ENCODE measurements around the gene PTPRS. TPM values are rescaled to one million over a fixed set of nuclear protein-coding genes. Genes with fewer than 3 reads are reported as not detected.

The PTPRS gene
- total RNA-seq, 4 donors from 2014 or later = 446 to 795 (median 529) TPM

DNA sequence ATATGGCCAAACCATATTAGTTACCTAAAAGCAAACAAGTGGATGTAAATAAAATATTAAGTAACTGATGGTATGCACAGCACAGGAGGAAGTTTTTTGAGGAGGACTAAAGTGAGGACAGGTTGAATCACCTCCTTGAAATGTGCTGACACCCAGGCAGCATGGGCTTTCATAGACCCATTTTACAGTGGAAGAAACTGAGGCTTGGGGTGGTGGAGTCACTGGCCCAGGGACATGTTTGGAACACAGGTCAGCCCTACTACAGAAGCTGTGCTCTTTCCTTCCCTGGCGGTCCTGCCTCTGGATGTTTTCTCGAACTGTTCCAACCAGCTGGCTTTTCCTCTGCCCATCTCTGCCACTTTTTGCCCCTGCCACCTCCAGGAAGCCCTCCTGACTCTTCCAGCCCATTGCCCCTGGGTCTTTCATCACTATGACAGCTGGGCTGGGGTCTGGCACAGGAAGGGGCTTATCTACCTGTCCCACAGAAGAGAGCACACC is 11.2 kb upstream of the PTPRS start:
- Histone ChIP-seq H3K27me3 (peaks cover 0 to 27% of the 10 kb centered on the region in 2 donors), H3K4me1 (no peaks in the 10 kb centered on the region), H3K9me3 (peaks cover 0 to 8% (median 0%) of the 10 kb centered on the region in 4 donors), H3K4me3 (no peak overlapping the region), H3K36me3 (no peaks in the 10 kb centered on the region), H3K27ac (no peak overlapping the region)
- TF ChIP-seq POLR2A (IDR thresholded peaks at IDR 0.05) (no peak), EP300 (IDR thresholded peaks at IDR 0.05) (no peak), CTCF (IDR thresholded peaks at IDR 0.05) (no peak)
- WGBS, 2 donors = 76 to 78% methylated on average over 2 of the region's 2 CpGs
- DNase-seq (ENCODE audit: low spot score in 2 of 2) = no peak

- H3K27ac ChIP-seq = no peak overlapping the region
- WGBS, 2 donors = 38 to 53% methylated on average over 3 of the region's 3 CpGs
- DNase-seq (ENCODE audit: low spot score in 2 of 2) = no peak
Measured at GRCh38 chr19:5349041-5349440, 8.4 kb upstream of the PTPRS start.

DNA sequence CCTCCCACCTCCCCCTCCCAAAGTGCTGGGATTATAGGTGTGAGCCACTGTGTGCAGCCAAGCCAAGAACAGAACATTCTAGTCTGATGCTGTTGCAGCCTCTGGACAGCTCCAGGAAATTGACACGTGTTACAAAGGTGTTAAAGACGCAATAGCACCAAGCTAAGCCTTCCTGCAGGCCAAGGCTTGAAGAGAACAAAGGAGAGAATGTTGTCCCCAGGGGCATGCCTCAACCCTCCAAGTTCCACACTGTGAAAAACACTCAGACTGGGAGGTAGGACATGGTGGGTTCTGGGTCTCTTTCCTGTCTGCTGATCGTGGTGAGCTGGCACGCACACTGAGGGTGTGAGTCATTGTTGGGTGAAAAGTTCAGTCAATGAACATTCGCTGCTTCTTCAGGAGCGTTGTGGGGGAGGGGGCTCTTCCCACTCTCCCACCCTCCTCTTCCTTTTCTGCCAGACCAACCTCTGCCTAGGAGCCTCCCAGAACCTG is 5.3 kb upstream of the PTPRS start:
- Histone ChIP-seq H3K27me3 (peaks cover 0 to 7% of the 10 kb centered on the region in 2 donors), H3K36me3 (no peaks in the 10 kb centered on the region), H3K9me3 (peaks cover 0 to 8% (median 0%) of the 10 kb centered on the region in 4 donors), H3K4me1 (peaks cover 0 to 4% (median 0%) of the 10 kb centered on the region in 4 donors), H3K4me3 (no peak overlapping the region), H3K27ac (no peak overlapping the region)
- 23 to 24% methylated on average over 6 of the region's 6 CpGs for WGBS, 2 donors
- DNase-seq (ENCODE audit: low spot score in 2 of 2) = no peak
- TF ChIP-seq EP300 (IDR thresholded peaks at IDR 0.05) = no peak
- TF ChIP-seq CTCF (IDR thresholded peaks at IDR 0.05) = no peak
- TF ChIP-seq POLR2A (IDR thresholded peaks at IDR 0.05) = no peak

More at GRCh38 chr19:5349041-5349440, 8.4 kb upstream of the PTPRS start:
- Histone ChIP-seq H3K9me3 (peaks cover 0 to 8% (median 0%) of the 10 kb centered on the region in 4 donors), H3K4me1 (no peaks in the 10 kb centered on the region), H3K27me3 (peaks cover 0 to 8% of the 10 kb centered on the region in 2 donors), H3K4me3 (no peak overlapping the region), H3K36me3 (no peaks in the 10 kb centered on the region)
- TF ChIP-seq POLR2A (IDR thresholded peaks at IDR 0.05) (no peak), EP300 (IDR thresholded peaks at IDR 0.05) (no peak), CTCF (IDR thresholded peaks at IDR 0.05) (no peak)

- H3K9me3 ChIP-seq = peaks cover 0 to 8% (median 0%) of the 10 kb centered on the region in 4 donors
- no peak overlapping the region for H3K27ac ChIP-seq
- peaks cover 0 to 19% of the 10 kb centered on the region in 2 donors for H3K27me3 ChIP-seq
- DNase-seq (ENCODE audit: low spot score in 2 of 2) = no peak
- peaks cover 0 to 21% (median 13%) of the 10 kb centered on the region in 4 donors for H3K4me1 ChIP-seq
- 35 to 47% methylated on average over 9 of the region's 9 CpGs for WGBS, 2 donors
- no peaks in the 10 kb centered on the region for H3K36me3 ChIP-seq
- TF ChIP-seq POLR2A (IDR thresholded peaks at IDR 0.05) (no peak), EP300 (IDR thresholded peaks at IDR 0.05) (no peak), CTCF (IDR thresholded peaks at IDR 0.05) (no peak)
- no peak overlapping the region for H3K4me3 ChIP-seq
Measured at GRCh38 chr19:5343848-5344247, 3.2 kb upstream of the PTPRS start.

- H3K27me3 ChIP-seq = peaks cover 0 to 31% of the 10 kb centered on the region in 2 donors
- H3K9me3 ChIP-seq = peaks cover 0 to 5% (median 0%) of the 10 kb centered on the region in 4 donors
- no peak for DNase-seq (ENCODE audit: low spot score in 2 of 2)
- peaks cover 0 to 33% (median 16%) of the 10 kb centered on the region in 4 donors for H3K4me1 ChIP-seq
- H3K36me3 ChIP-seq = no peaks in the 10 kb centered on the region
- WGBS, 2 donors = 59 to 60% methylated on average over 12 of the region's 12 CpGs
- H3K27ac ChIP-seq = no peak overlapping the region
- no peak for TF ChIP-seq EP300 (IDR thresholded peaks at IDR 0.05)
- no peak for TF ChIP-seq CTCF (IDR thresholded peaks at IDR 0.05)
- TF ChIP-seq POLR2A (IDR thresholded peaks at IDR 0.05) = no peak
- H3K4me3 ChIP-seq = no peak overlapping the region
Measured at GRCh38 chr19:5342573-5343201, 2.1 kb upstream of the PTPRS start.

Measured in tibial nerve (tissue), 4 donors.